AML-193 (cell line): Measurements from ENCODE around the gene TBCB.
"Not testable (repeated sequence)": the region's sequence is repeated elsewhere in the genome, so short reads cannot be mapped to it uniquely, and the experiment has no call there.

Experiments
- DNase-seq, 2 experiments: peaks; one replicate each; lab custom pipeline; 2025; lab: John Stamatoyannopoulos, UW

The TBCB gene

GRCh38 chr19:36173846-36174245, 58.6 kb downstream of the TBCB start:
- DNase-seq: not testable (repeated sequence)
